Tibial nerve (tissue), 4 donors: Measurements from ENCODE around the gene SIRT1. TPM values are rescaled to one million over a fixed set of nuclear protein-coding genes. Genes with fewer than 3 reads are reported as not detected.

Experiments
- DNase-seq, 2 donors: peaks; one replicate each; pipeline ENCODE4 v3.0.0-alpha.2; 2019; ENCODE audit warnings: low spot score in 2 of 2
- H3K27ac ChIP-seq, 4 donors: fragments of 200-600 bp; sonication (generic) in 3 of 4; one replicate each; pipeline ENCODE4 v1.5.1; 2017 to 2019; ENCODE audit warnings: mild to moderate bottlenecking in 1 of 4
- H3K27me3 ChIP-seq, 2 donors: fragments of 200-600 bp; sonication (generic) in 1 of 2; one replicate each; pipeline versions ENCODE4 v1.5.1 to v1.6.0; 2017 to 2019
- H3K36me3 ChIP-seq, 3 donors: fragments of 200-600 bp; sonication (generic); one replicate each; pipeline ENCODE4 v1.5.1; 2018 to 2019
- H3K4me1 ChIP-seq, 4 donors: fragments of 200-600 bp; sonication (generic) in 3 of 4; one replicate each; pipeline ENCODE4 v1.5.1; 2017 to 2019
- H3K4me3 ChIP-seq, 4 donors: fragments of 200-600 bp; sonication (generic) in 3 of 4; one replicate each; pipeline ENCODE4 v1.5.1; 2017 to 2019; ENCODE audit warnings: mild to moderate bottlenecking in 1 of 4, moderate library complexity in 1 of 4
- H3K9me3 ChIP-seq, 4 donors: fragments of 200-600 bp; sonication (generic) in 3 of 4; one replicate each; pipeline ENCODE4 v1.5.1; 2017 to 2019
- EP300 ChIP-seq, 2 donors: sonication (generic); formaldehyde crosslinking; IDR thresholded peaks; one replicate each; pipeline ENCODE4 v1.6.1; 2017; ENCODE audit warnings: antibody characterized with exemption in 2 of 2, mild to moderate bottlenecking in 1 of 2
- POLR2A ChIP-seq, 2 donors: fragments of 450-650 bp; IDR thresholded peaks; one replicate each; pipeline ENCODE4 v1.6.1; 2017; ENCODE audit warnings: antibody characterized with exemption in 2 of 2, mild to moderate bottlenecking in 2 of 2, moderate library complexity in 2 of 2
- WGBS, 2 donors: methylation state at CpG; one replicate each; pipeline ENCODE4 v1.1.5; 2018; 5-methylcytosine and 5-hydroxymethylcytosine counted together
- total RNA-seq, 4 donors: library from RNA; depleted of rRNA; stranded (reverse); fragments of >200 nt; gene quantifications; one replicate each; pipeline ENCODE4 v1.1.0, GENCODE V29; 2016
- TF ChIP-seq, protein P1 (sequence below), 5 experiments: fragments of 200-600 bp in 3 of 5; fragments of 450-650 bp in 2 of 5; sonication (generic) in 3 of 5; IDR thresholded peaks; one replicate each; pipeline ENCODE4 v1.5.1; 2016 to 2019; ENCODE audit warnings: antibody characterized with exemption in 5 of 5, mild to moderate bottlenecking in 3 of 5, moderate library complexity in 2 of 5

SIRT1 gene
- total RNA-seq, 4 donors from 2014 or later, result 23.4 to 42.8 (median 35.3) TPM

DNA sequence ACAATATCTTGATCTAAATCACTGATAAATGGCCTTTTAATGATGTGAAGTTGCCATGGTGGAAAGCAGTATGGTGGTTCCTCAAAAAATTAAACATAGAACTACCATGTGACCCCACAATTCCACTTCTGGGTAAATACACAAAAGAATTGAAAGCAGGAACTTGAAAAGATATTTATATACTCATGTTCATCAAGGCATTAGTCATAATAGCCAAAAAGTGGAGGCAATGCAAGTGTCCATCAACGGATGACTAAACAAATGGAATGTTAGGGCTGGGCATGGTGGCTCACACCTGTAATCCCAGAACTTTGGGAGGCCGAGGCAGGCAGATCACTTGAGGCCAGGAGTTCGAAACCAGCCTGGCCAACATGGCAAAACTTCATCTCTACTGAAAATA, 44.5 kb upstream of the SIRT1 start:
- DNase-seq, result no peak

DNA sequence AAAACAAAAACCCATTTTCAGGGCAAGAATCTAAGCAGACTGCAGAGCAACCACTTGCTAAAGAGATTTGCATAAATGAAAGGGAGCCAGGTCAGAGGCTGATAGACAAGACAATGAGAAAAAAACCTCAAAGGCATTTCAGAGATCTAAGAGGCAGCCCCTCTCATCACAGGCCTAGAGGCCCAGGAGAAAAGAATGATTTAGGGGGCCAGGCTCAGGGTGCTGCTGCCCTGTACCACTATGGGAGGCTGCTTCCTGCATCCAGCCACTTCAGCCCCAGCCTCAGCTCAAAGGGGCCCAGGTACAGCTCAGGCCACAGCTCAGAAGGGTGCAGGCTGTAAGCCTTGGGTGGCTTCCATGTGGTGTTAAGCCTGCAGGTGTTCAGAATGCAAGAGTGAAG, 42.7 kb upstream of the SIRT1 start:
- TF ChIP-seq POLR2A (IDR thresholded peaks at IDR 0.05) (no peak), EP300 (IDR thresholded peaks at IDR 0.05) (no peak)
- TF ChIP-seq, protein P1, sequence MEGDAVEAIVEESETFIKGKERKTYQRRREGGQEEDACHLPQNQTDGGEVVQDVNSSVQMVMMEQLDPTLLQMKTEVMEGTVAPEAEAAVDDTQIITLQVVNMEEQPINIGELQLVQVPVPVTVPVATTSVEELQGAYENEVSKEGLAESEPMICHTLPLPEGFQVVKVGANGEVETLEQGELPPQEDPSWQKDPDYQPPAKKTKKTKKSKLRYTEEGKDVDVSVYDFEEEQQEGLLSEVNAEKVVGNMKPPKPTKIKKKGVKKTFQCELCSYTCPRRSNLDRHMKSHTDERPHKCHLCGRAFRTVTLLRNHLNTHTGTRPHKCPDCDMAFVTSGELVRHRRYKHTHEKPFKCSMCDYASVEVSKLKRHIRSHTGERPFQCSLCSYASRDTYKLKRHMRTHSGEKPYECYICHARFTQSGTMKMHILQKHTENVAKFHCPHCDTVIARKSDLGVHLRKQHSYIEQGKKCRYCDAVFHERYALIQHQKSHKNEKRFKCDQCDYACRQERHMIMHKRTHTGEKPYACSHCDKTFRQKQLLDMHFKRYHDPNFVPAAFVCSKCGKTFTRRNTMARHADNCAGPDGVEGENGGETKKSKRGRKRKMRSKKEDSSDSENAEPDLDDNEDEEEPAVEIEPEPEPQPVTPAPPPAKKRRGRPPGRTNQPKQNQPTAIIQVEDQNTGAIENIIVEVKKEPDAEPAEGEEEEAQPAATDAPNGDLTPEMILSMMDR (IDR thresholded peaks at IDR 0.05), result no peak
- Histone ChIP-seq H3K27me3 (no peaks in the 10 kb centered on the region), H3K27ac (no peak overlapping the region), H3K4me3 (no peak overlapping the region), H3K36me3 (no peaks in the 10 kb centered on the region), H3K4me1 (peaks cover 0 to 6% (median 0%) of the 10 kb centered on the region in 4 donors), H3K9me3 (peaks cover 0 to 4% (median 0%) of the 10 kb centered on the region in 4 donors)
- no peak for DNase-seq

More for the DNA sequence above, 44.5 kb upstream of the SIRT1 start:
- no peaks in the 10 kb centered on the region for H3K36me3 ChIP-seq
- no peaks in the 10 kb centered on the region for H3K27me3 ChIP-seq
- H3K27ac ChIP-seq, result no peak overlapping the region
- WGBS, 2 donors, result 90 to 93% methylated on average over 3 of the region's 3 CpGs
- H3K4me3 ChIP-seq, result no peak overlapping the region
- peaks cover 0 to 4% (median 0%) of the 10 kb centered on the region in 4 donors for H3K9me3 ChIP-seq
- H3K4me1 ChIP-seq, result peaks cover 0 to 6% (median 0%) of the 10 kb centered on the region in 4 donors
- TF ChIP-seq POLR2A (IDR thresholded peaks at IDR 0.05) (no peak), EP300 (IDR thresholded peaks at IDR 0.05) (no peak)
- TF ChIP-seq, protein P1 (IDR thresholded peaks at IDR 0.05), result no peak

DNA sequence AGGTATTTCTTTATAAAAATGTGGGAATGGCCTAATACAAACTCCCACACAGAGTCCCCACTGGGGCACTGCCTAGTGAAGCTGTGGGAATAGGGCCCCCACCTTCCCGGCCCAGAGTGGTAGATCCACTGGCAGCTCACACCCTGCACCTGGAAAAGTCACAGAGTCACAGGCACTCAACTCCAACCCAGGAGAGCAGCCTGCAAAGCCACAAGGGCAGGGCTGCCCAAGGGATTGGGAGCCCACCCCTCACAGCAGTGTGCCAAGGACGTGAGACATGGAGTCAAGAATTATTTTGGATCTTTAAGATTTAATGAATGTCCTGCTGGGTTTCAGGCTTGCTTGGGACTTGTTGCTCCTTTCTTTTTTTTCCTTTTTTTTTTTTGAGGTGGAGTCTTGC, 41.2 kb upstream of the SIRT1 start:
- WGBS, 2 donors, result 88 to 93% methylated on average over 2 of the region's 2 CpGs

DNA sequence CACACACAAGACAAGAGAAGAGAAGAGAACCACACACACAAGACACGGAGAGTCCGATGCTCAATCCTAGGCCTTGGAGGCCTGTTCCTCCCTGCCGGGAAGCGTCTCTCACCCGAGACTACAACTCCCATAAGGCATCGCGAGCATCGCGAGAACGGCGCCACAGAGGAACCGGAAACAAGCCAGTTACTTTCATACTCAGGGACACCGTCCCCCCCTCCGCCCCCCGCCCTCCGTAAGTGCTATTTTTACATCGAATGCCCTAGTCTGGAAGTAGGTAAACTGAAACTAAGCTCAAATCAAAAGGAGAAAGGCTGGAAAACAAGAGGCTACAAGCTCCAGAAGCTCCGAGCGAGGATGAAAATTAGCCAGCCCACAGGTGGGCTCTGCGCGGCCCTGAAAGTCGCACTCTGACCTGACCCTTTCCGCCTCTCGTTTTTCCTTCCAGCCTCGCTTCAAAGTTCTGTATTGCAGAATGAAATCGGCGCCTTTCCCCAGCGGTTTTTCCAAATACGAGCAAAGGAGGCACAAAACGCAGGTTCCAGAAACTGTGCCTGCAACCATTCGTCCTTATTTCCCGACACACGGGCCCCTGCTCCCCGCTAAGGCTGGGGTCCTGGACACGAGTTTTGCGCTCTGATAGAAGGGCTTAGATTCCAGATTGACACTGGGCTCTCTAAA, 35.0 kb upstream of the SIRT1 start:
- 0 to 1% methylated on average over 36 of the region's 36 CpGs for WGBS, 2 donors

More for the DNA sequence above, 41.2 kb upstream of the SIRT1 start:
- Histone ChIP-seq H3K4me1 (no peaks in the 10 kb centered on the region), H3K36me3 (no peaks in the 10 kb centered on the region), H3K27ac (no peak overlapping the region), H3K9me3 (peaks cover 0 to 4% (median 0%) of the 10 kb centered on the region in 4 donors), H3K4me3 (no peak overlapping the region), H3K27me3 (no peaks in the 10 kb centered on the region)
- DNase-seq, result no peak
- TF ChIP-seq, protein P1 (IDR thresholded peaks at IDR 0.05), result no peak
- TF ChIP-seq POLR2A (IDR thresholded peaks at IDR 0.05) (no peak), EP300 (IDR thresholded peaks at IDR 0.05) (no peak)

DNA sequence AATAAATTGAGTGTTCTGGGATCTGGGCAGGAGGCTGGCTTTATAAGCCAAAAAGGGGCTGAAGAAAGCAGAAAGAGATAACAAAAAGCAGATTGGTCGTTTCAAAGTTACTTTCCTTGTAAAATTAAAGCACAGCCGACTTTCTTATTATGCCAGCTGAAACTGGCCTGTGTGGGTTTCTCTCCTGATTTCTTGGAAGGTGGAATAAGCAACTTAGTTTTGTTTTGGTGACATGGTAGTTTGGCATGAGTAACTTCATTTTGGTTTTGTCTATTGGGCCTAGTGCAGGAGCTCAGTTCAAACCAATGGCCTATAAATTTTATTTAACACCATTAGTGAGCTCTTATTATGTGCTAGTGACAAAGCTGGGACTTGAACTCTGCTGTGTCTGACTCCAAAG, 33.3 kb upstream of the SIRT1 start:
- Histone ChIP-seq H3K27me3 (no peaks in the 10 kb centered on the region), H3K36me3 (no peaks in the 10 kb centered on the region), H3K4me3 (no peak overlapping the region), H3K27ac (no peak overlapping the region), H3K9me3 (no peaks in the 10 kb centered on the region), H3K4me1 (peaks cover 0 to 8% (median 3%) of the 10 kb centered on the region in 4 donors)
- no peak for DNase-seq
- TF ChIP-seq, protein P1 (IDR thresholded peaks at IDR 0.05), result no peak
- TF ChIP-seq POLR2A (IDR thresholded peaks at IDR 0.05) (no peak), EP300 (IDR thresholded peaks at IDR 0.05) (no peak)
- 66 to 77% methylated on average over 2 of the region's 2 CpGs for WGBS, 2 donors

More for the DNA sequence above, 35.0 kb upstream of the SIRT1 start:
- H3K36me3 ChIP-seq, result no peaks in the 10 kb centered on the region
- peak; percentile 90 to 96 for DNase-seq
- no peaks in the 10 kb centered on the region for H3K27me3 ChIP-seq
- TF ChIP-seq, protein P1 (IDR thresholded peaks at IDR 0.05), result no peak
- TF ChIP-seq EP300 (IDR thresholded peaks at IDR 0.05), result peak; percentile 30 to 92
- TF ChIP-seq POLR2A (IDR thresholded peaks at IDR 0.05), result peak; percentile 54 to 66
- no peaks in the 10 kb centered on the region for H3K9me3 ChIP-seq
- H3K4me3 ChIP-seq, result peak overlapping the region; percentile 57 to 64 (median 60)
- H3K4me1 ChIP-seq, result peaks cover 0 to 8% (median 3%) of the 10 kb centered on the region in 4 donors
- peak overlapping the region; percentile 81 to 89 (median 86) for H3K27ac ChIP-seq
